Measurements from ENCODE around the gene HNRNPM.

The HNRNPM gene

DNA sequence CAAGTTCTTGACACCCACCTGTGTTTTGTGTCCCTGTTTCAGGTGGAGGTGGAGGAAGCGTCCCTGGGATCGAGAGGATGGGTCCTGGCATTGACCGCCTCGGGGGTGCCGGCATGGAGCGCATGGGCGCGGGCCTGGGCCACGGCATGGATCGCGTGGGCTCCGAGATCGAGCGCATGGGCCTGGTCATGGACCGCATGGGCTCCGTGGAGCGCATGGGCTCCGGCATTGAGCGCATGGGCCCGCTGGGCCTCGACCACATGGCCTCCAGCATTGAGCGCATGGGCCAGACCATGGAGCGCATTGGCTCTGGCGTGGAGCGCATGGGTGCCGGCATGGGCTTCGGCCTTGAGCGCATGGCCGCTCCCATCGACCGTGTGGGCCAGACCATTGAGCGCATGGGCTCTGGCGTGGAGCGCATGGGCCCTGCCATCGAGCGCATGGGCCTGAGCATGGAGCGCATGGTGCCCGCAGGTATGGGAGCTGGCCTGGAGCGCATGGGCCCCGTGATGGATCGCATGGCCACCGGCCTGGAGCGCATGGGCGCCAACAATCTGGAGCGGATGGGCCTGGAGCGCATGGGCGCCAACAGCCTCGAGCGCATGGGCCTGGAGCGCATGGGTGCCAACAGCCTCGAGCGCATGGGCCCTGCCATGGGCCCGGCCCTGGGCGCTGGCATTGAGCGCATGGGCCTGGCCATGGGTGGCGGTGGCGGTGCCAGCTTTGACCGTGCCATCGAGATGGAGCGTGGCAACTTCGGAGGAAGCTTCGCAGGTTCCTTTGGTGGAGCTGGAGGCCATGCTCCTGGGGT, 41.0 kb downstream of the HNRNPM start:
- Mint-ChIP-seq H3K9me3 (no peaks in the 10 kb centered on the region), H3K4me3 (no peak overlapping the region), H3K27me3 (no peaks in the 10 kb centered on the region), H3K36me3 (ENCODE audit: insufficient read depth) (peaks cover 77% of the 10 kb centered on the region), H3K27ac (ENCODE audit: low read depth) (peak overlapping the region; percentile 81), H3K4me1 (peaks cover 50% of the 10 kb centered on the region)
- DNase-seq (ENCODE audit: low spot score in 2 of 2) (no peak), ATAC-seq (replicated peaks; ENCODE audit: extremely low read depth, poor library complexity, severe bottlenecking) (no peak)

- no peaks in the 10 kb centered on the region for H3K9me3 Mint-ChIP-seq
- no peak for DNase-seq (ENCODE audit: low spot score in 2 of 2)
- no peaks in the 10 kb centered on the region for H3K27me3 Mint-ChIP-seq
- H3K27ac Mint-ChIP-seq (ENCODE audit: low read depth) = peak overlapping the region; percentile 81
- no peak for ATAC-seq (replicated peaks; ENCODE audit: extremely low read depth, poor library complexity, severe bottlenecking)
- H3K4me1 Mint-ChIP-seq = peaks cover 41% of the 10 kb centered on the region
- peak overlapping the region; percentile 62 for H3K4me3 Mint-ChIP-seq
- H3K36me3 Mint-ChIP-seq (ENCODE audit: insufficient read depth) = peaks cover 79% of the 10 kb centered on the region
These were observed 41.9 kb downstream of the HNRNPM start for GRCh38 chr19:8486661-8487136.

DNA sequence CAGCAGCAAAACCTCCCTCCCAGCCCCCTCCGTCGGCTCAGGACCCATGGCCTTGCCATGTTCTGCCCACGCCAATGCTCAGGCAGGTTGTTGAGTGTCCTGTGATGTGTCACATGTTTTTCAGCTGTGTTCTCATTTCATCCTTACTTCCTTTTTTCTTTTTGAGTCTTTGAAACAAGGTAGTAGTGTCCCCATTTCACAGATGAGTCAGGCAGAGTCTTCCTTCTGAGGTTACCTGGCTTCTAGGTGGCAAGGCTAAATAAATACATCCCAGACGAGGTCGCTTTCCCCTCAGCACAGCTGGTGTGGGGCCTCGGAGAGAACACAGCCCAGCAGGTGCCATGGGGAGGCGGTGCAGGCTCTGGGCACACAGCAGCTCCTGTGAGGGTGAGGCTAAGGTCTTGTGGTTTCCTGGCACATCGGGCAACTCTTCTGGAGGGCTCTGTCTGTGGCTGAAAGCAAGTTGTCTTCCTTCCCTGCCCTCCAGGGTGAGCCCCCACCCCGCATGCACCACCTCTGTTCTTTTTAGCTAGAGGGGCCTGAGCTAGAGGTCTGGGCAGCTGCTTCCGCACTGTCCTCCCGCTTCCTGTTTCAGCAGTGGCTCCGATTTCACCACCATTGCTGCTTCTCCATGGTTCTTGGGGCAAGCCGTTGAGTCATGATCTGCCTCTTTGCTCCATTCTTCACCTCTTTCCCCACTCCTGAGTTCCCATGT, 42.5 kb downstream of the HNRNPM start:
- Mint-ChIP-seq H3K9me3 (no peaks in the 10 kb centered on the region), H3K27me3 (no peaks in the 10 kb centered on the region), H3K36me3 (ENCODE audit: insufficient read depth) (peaks cover 73% of the 10 kb centered on the region), H3K27ac (ENCODE audit: low read depth) (peak overlapping the region; percentile 81), H3K4me1 (peaks cover 37% of the 10 kb centered on the region), H3K4me3 (peak overlapping the region; percentile 62)
- ATAC-seq (replicated peaks; ENCODE audit: extremely low read depth, poor library complexity, severe bottlenecking) (peak; percentile 83), DNase-seq (ENCODE audit: low spot score in 2 of 2) (peak; percentile 42 to 46)

DNA sequence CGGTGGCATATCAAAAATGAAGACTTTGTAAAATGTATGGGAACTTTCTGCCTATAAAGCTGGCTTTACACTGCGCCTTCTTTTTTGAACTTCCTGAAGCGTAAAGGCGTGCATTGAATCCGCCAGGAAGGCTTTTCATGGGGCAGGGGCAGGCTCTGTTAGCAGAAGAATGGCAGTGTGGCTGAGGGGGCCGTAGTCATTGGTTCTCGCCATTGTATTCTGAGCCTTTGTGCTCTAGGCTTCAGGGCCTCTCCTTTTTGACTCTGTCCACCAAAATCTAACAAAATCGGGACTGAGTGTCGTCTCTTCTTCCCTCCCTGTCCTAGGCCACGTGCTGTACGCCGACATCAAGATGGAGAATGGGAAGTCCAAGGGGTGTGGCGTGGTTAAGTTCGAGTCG, 43.6 kb downstream of the HNRNPM start:
- Mint-ChIP-seq H3K4me3 (peak overlapping the region; percentile 62), H3K9me3 (no peaks in the 10 kb centered on the region), H3K4me1 (peaks cover 27% of the 10 kb centered on the region), H3K27me3 (no peaks in the 10 kb centered on the region), H3K36me3 (ENCODE audit: insufficient read depth) (peaks cover 63% of the 10 kb centered on the region), H3K27ac (ENCODE audit: low read depth) (peak overlapping the region; percentile 81)
- ATAC-seq (replicated peaks; ENCODE audit: extremely low read depth, poor library complexity, severe bottlenecking) (no peak), DNase-seq (ENCODE audit: low spot score in 2 of 2) (no peak)

DNA sequence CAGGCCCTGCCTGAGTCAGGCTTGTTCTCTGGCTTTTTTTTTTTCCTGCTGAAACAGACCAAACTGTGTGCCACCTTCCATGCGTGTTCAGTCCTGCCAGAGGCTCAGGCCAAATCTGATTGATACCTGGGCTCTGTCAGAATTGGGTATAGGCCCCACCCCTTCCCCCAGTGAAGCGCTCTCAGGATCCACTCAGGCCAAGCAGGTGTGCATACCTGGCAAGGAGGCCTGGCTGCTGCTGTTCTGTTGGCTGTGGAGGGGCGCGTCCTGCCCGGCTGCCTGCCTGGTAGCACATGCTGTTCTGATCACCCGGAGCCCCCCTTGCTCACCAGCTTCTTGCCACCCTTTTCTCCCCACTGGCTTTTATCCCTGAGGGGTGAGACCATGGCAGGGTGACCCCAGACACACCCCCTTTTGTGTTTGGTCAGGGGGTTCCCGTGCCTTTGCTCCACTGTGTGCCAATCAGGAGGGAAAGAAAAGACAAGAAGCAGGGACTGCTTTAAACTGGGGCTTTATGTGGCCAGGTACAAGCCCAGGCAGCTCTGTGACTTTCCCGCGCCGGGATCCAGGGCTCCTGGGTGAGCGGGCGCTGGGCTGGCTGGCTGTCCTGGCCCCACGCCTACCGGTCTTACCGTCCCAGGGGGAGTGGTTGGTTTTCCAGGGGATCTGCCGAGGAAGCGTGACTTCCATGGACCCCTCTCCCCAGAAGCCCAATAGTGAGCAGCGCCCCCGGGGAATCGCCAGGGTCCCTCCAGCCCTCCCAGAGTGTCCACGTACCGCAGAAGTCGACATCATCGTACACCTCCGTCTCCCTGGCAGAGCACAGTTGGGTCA, 45.0 kb downstream of the HNRNPM start:
- Mint-ChIP-seq H3K36me3 (ENCODE audit: insufficient read depth) (peaks cover 52% of the 10 kb centered on the region), H3K4me1 (peaks cover 27% of the 10 kb centered on the region), H3K27me3 (no peaks in the 10 kb centered on the region), H3K4me3 (no peak overlapping the region), H3K27ac (ENCODE audit: low read depth) (peak overlapping the region; percentile 25), H3K9me3 (no peaks in the 10 kb centered on the region)
- ATAC-seq (replicated peaks; ENCODE audit: extremely low read depth, poor library complexity, severe bottlenecking) (no peak), DNase-seq (ENCODE audit: low spot score in 2 of 2) (no peak)

DNA sequence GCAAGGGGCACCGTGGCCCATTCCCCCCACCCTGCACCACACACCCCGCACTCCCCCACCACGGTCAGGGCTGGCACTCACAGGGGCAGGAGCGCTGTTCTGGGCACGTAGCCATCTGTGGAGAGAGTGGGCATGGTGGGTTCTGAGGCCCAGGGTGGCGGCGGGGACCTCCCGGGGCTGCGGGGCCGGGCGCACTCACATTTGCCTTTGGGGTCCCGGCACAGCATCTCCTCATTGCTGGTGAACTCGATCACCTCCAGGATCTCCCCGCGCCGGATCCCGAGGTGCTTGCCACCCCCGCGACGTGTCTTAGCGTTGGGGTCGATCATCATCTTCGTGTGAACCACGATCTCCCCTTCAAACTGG, 45.6 kb downstream of the HNRNPM start:
- peaks cover 46% of the 10 kb centered on the region for H3K36me3 Mint-ChIP-seq (ENCODE audit: insufficient read depth)
- no peaks in the 10 kb centered on the region for H3K9me3 Mint-ChIP-seq
- no peak for DNase-seq (ENCODE audit: low spot score in 2 of 2)
- no peaks in the 10 kb centered on the region for H3K27me3 Mint-ChIP-seq
- no peak for ATAC-seq (replicated peaks; ENCODE audit: extremely low read depth, poor library complexity, severe bottlenecking)
- H3K27ac Mint-ChIP-seq (ENCODE audit: low read depth) = no peak overlapping the region
- H3K4me3 Mint-ChIP-seq = no peak overlapping the region
- H3K4me1 Mint-ChIP-seq = peaks cover 27% of the 10 kb centered on the region

DNA sequence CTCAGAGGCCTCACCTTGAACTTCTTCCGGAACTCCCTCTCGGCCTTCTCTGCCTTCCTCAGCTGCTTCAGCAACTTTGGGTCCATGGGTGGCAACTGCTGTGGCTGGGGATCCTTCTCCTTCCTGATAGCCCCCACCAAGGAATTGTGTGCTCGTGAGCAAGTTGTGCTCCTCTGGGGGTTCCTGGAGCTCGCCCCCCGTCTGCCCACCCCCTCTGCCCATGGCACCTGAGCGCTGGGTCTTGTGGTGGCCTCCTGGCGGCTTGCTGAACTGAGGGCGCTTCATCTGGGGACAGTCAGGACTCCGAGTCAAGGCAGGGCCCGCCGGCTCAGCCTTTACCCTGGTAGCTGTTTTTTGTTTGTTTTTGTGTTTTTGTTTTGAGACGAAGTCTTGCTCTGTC, 46.1 kb downstream of the HNRNPM start:
- Mint-ChIP-seq H3K27ac (ENCODE audit: low read depth) (no peak overlapping the region), H3K4me3 (no peak overlapping the region), H3K4me1 (peaks cover 27% of the 10 kb centered on the region), H3K36me3 (ENCODE audit: insufficient read depth) (peaks cover 44% of the 10 kb centered on the region), H3K27me3 (no peaks in the 10 kb centered on the region), H3K9me3 (no peaks in the 10 kb centered on the region)
- no peak for ATAC-seq (replicated peaks; ENCODE audit: extremely low read depth, poor library complexity, severe bottlenecking)
- DNase-seq (ENCODE audit: low spot score in 2 of 2) = no peak

GRCh38 chr19:8491574-8491973, 46.8 kb downstream of the HNRNPM start:
- peaks cover 21% of the 10 kb centered on the region for H3K4me1 Mint-ChIP-seq

DNA sequence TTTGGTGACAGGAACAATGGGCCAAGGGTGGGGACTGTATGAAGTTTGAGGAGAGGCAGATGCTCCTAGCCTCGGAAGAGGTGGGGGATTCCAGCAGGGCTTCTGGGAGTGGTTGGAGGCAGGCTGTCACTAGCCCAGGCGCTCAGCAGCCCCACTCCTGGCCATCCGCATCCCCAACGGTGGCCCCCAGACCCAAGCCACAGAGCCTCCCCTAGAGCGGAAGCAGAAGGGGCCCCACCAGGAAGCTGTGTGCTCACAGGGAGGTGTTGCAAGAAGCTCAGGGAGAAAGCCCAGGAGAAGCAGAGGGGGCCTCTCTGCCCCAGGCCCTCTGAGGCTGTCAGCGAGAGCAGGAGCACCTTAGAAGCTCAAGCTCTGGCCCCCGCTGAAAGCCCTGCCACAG, 49.4 kb downstream of the HNRNPM start:
- H3K4me3 Mint-ChIP-seq = no peak overlapping the region

More at GRCh38 chr19:8491574-8491973, 46.8 kb downstream of the HNRNPM start:
- DNase-seq (ENCODE audit: low spot score in 2 of 2) (no peak), ATAC-seq (replicated peaks; ENCODE audit: extremely low read depth, poor library complexity, severe bottlenecking) (no peak)
- Mint-ChIP-seq H3K27me3 (no peaks in the 10 kb centered on the region), H3K9me3 (no peaks in the 10 kb centered on the region), H3K4me3 (no peak overlapping the region), H3K27ac (ENCODE audit: low read depth) (no peak overlapping the region), H3K36me3 (ENCODE audit: insufficient read depth) (peaks cover 37% of the 10 kb centered on the region)

DNA sequence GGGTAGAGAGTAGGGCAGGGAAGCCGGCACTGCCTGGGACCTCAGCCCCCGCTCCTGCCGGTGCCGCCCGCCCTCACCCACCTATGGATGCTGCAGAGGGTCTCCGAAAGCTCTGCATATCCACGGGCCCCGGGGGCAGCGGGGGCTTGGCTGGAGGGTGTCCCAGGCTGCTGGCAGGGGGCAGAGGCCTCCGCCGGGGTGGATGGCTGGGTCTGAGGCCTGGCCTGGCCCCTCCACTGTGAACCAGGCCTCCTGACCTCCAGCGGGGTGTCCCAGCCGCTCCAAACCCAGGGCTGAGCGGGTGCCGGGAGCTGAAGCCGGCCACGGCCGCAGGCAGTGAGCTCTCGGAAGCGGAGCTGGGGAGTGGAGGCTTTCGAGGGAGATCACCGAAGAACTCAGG, 53.5 kb downstream of the HNRNPM start:
- H3K4me3 Mint-ChIP-seq = no peak overlapping the region

More for the DNA sequence above, 49.4 kb downstream of the HNRNPM start:
- Mint-ChIP-seq H3K4me1 (no peaks in the 10 kb centered on the region), H3K27me3 (no peaks in the 10 kb centered on the region), H3K27ac (ENCODE audit: low read depth) (peak overlapping the region; percentile 32), H3K36me3 (ENCODE audit: insufficient read depth) (peaks cover 14% of the 10 kb centered on the region), H3K9me3 (no peaks in the 10 kb centered on the region)
- DNase-seq (ENCODE audit: low spot score in 2 of 2) (no peak), ATAC-seq (replicated peaks; ENCODE audit: extremely low read depth, poor library complexity, severe bottlenecking) (no peak)

GRCh38 chr19:8499048-8499833, 54.5 kb downstream of the HNRNPM start:
- Mint-ChIP-seq H3K27ac (ENCODE audit: low read depth) (no peak overlapping the region), H3K36me3 (ENCODE audit: insufficient read depth) (peaks cover 6% of the 10 kb centered on the region), H3K27me3 (no peaks in the 10 kb centered on the region), H3K4me1 (peaks cover 7% of the 10 kb centered on the region), H3K4me3 (no peak overlapping the region), H3K9me3 (no peaks in the 10 kb centered on the region)
- ATAC-seq (replicated peaks; ENCODE audit: extremely low read depth, poor library complexity, severe bottlenecking) = no peak
- DNase-seq (ENCODE audit: low spot score in 2 of 2) = no peak

More for the DNA sequence above, 53.5 kb downstream of the HNRNPM start:
- DNase-seq (ENCODE audit: low spot score in 2 of 2) (no peak), ATAC-seq (replicated peaks; ENCODE audit: extremely low read depth, poor library complexity, severe bottlenecking) (no peak)
- peaks cover 4% of the 10 kb centered on the region for H3K36me3 Mint-ChIP-seq (ENCODE audit: insufficient read depth)
- H3K9me3 Mint-ChIP-seq = no peaks in the 10 kb centered on the region
- H3K27me3 Mint-ChIP-seq = no peaks in the 10 kb centered on the region
- peaks cover 7% of the 10 kb centered on the region for H3K4me1 Mint-ChIP-seq
- no peak overlapping the region for H3K27ac Mint-ChIP-seq (ENCODE audit: low read depth)

DNA sequence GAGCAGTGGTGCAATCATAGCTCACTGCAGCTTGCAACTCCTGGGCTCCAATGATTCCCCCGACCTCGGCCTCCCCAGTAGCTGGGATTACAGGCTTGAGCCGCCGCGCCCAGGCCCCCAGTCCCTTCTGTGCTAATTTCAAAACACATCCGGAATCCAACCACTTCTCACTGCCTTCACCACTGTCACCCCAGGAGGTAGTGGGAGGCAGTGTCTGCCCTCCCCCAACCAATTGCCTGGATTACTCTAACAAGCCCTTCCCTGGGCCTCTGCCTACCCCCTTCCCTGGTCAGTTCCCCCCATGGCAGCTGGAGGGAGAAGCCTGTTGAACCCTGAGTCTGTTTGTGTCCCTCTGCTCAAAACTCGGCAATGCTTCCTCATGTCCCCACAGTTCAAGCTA, 55.4 kb downstream of the HNRNPM start:
- no peak for ATAC-seq (replicated peaks; ENCODE audit: extremely low read depth, poor library complexity, severe bottlenecking)
- Mint-ChIP-seq H3K27ac (ENCODE audit: low read depth) (peak overlapping the region; percentile 83), H3K4me3 (no peak overlapping the region)

More for the DNA sequence above, 55.4 kb downstream of the HNRNPM start:
- Mint-ChIP-seq H3K4me1 (peaks cover 10% of the 10 kb centered on the region), H3K27me3 (no peaks in the 10 kb centered on the region), H3K36me3 (ENCODE audit: insufficient read depth) (peaks cover 6% of the 10 kb centered on the region), H3K9me3 (no peaks in the 10 kb centered on the region)
- DNase-seq (ENCODE audit: low spot score in 2 of 2) = no peak
